IPS-15b (cell line): ENCODE data around the gene MID1IP1.
A peak's percentile ranks its signal among the peaks of the same experiment; 100 is the strongest.

Source experiments
- H3K27me3 ChIP-seq: one replicate; pipeline ENCODE4 v1.6.1; 2013; ENCODE audit warnings: low read length; ENCODE audit not compliant: control insufficient read depth, insufficient read depth
- H3K36me3 ChIP-seq: one replicate; pipeline ENCODE4 v1.6.1; 2013; ENCODE audit warnings: low read length; ENCODE audit not compliant: control insufficient read depth, insufficient read depth
- H3K4me1 ChIP-seq: one replicate; pipeline ENCODE4 v1.6.1; 2013; ENCODE audit warnings: mild to moderate bottlenecking, low read length; ENCODE audit not compliant: control insufficient read depth, insufficient read depth
- H3K4me3 ChIP-seq: one replicate; pipeline ENCODE4 v1.5.1; 2013; ENCODE audit warnings: low read depth, low read length
- H3K9ac ChIP-seq: one replicate; pipeline ENCODE4 v1.6.1; 2013; ENCODE audit warnings: low read depth, mild to moderate bottlenecking, low read length
- H3K9me3 ChIP-seq: one replicate; pipeline ENCODE4 v1.6.1; 2013; ENCODE audit warnings: mild to moderate bottlenecking, low read length; ENCODE audit not compliant: control insufficient read depth, insufficient read depth

Gene MID1IP1

GRCh38 chrX:38800981-38801845, at the start of gene MID1IP1:
MID1IP1 (plus strand) TSS chrX:38801459; CDS start chrX:38804947, 3,488 bp downstream.
- H3K9me3 ChIP-seq: no peaks in the 10 kb centered on the region

GRCh38 chrX:38754102-38754790, 47.0 kb upstream of the MID1IP1 start:
- Histone ChIP-seq H3K27me3 (no peaks in the 10 kb centered on the region), H3K9ac (no peak overlapping the region), H3K9me3 (no peaks in the 10 kb centered on the region), H3K4me3 (no peak overlapping the region), H3K36me3 (no peaks in the 10 kb centered on the region), H3K4me1 (peaks cover 8% of the 10 kb centered on the region)

More at GRCh38 chrX:38800981-38801845, at the start of gene MID1IP1:
- H3K36me3 ChIP-seq: peaks cover 9% of the 10 kb centered on the region
- H3K4me1 ChIP-seq: no peaks in the 10 kb centered on the region
- peak within 1 kb of the TSS; percentile 94 for H3K9ac ChIP-seq
- no peaks in the 10 kb centered on the region for H3K27me3 ChIP-seq
- peak within 1 kb of the TSS; percentile 68 for H3K4me3 ChIP-seq

GRCh38 chrX:38754818-38755718, 46.2 kb upstream of the MID1IP1 start:
- H3K36me3 ChIP-seq: no peaks in the 10 kb centered on the region
- no peak overlapping the region for H3K9ac ChIP-seq
- H3K27me3 ChIP-seq: no peaks in the 10 kb centered on the region
- H3K4me3 ChIP-seq: no peak overlapping the region
- no peaks in the 10 kb centered on the region for H3K9me3 ChIP-seq
- H3K4me1 ChIP-seq: peaks cover 8% of the 10 kb centered on the region

GRCh38 chrX:38760883-38761282, 40.4 kb upstream of the MID1IP1 start:
- H3K4me3 ChIP-seq: no peak overlapping the region
- H3K27me3 ChIP-seq: no peaks in the 10 kb centered on the region
- no peak overlapping the region for H3K9ac ChIP-seq
- no peaks in the 10 kb centered on the region for H3K9me3 ChIP-seq
- no peaks in the 10 kb centered on the region for H3K4me1 ChIP-seq
- H3K36me3 ChIP-seq: no peaks in the 10 kb centered on the region

- H3K36me3 ChIP-seq: no peaks in the 10 kb centered on the region
- H3K4me1 ChIP-seq: no peaks in the 10 kb centered on the region
- H3K9me3 ChIP-seq: no peaks in the 10 kb centered on the region
- no peaks in the 10 kb centered on the region for H3K27me3 ChIP-seq
- H3K9ac ChIP-seq: no peak overlapping the region
- no peak overlapping the region for H3K4me3 ChIP-seq
Measured at GRCh38 chrX:38768079-38768478, 33.2 kb upstream of the MID1IP1 start.

GRCh38 chrX:38770152-38770551, 31.1 kb upstream of the MID1IP1 start:
- no peaks in the 10 kb centered on the region for H3K27me3 ChIP-seq
- no peaks in the 10 kb centered on the region for H3K36me3 ChIP-seq
- H3K9ac ChIP-seq: no peak overlapping the region
- H3K4me3 ChIP-seq: no peak overlapping the region
- H3K9me3 ChIP-seq: no peaks in the 10 kb centered on the region
- H3K4me1 ChIP-seq: no peaks in the 10 kb centered on the region

- Histone ChIP-seq H3K4me1 (no peaks in the 10 kb centered on the region), H3K36me3 (no peaks in the 10 kb centered on the region), H3K27me3 (no peaks in the 10 kb centered on the region), H3K4me3 (no peak overlapping the region), H3K9me3 (no peaks in the 10 kb centered on the region), H3K9ac (no peak overlapping the region)
Measured at GRCh38 chrX:38774249-38774648, 27.0 kb upstream of the MID1IP1 start.

GRCh38 chrX:38796946-38797345, 4.3 kb upstream of the MID1IP1 start:
- Histone ChIP-seq H3K4me1 (no peaks in the 10 kb centered on the region), H3K36me3 (no peaks in the 10 kb centered on the region), H3K4me3 (no peak overlapping the region), H3K9ac (no peak overlapping the region), H3K9me3 (no peaks in the 10 kb centered on the region), H3K27me3 (no peaks in the 10 kb centered on the region)

GRCh38 chrX:38798956-38799355, 2.3 kb upstream of the MID1IP1 start:
- Histone ChIP-seq H3K9me3 (no peaks in the 10 kb centered on the region), H3K9ac (no peak overlapping the region), H3K36me3 (no peaks in the 10 kb centered on the region), H3K4me1 (no peaks in the 10 kb centered on the region), H3K27me3 (no peaks in the 10 kb centered on the region), H3K4me3 (no peak overlapping the region)

GRCh38 chrX:38799995-38800580, 1.2 kb upstream of the MID1IP1 start:
- Histone ChIP-seq H3K4me3 (no peak overlapping the region), H3K4me1 (no peaks in the 10 kb centered on the region), H3K9me3 (no peaks in the 10 kb centered on the region), H3K36me3 (peaks cover 6% of the 10 kb centered on the region), H3K27me3 (no peaks in the 10 kb centered on the region), H3K9ac (no peak overlapping the region)

- Histone ChIP-seq H3K36me3 (peaks cover 9% of the 10 kb centered on the region), H3K9me3 (no peaks in the 10 kb centered on the region), H3K4me1 (peaks cover 5% of the 10 kb centered on the region), H3K4me3 (peak overlapping the region; percentile 26), H3K9ac (peak overlapping the region; percentile 81), H3K27me3 (no peaks in the 10 kb centered on the region)
Measured at GRCh38 chrX:38803243-38803587, 2.0 kb downstream of the MID1IP1 start.
